Fibroblast of skin of back (primary cell): Measurements from ENCODE around the gene ME3.
"Not testable (repeated sequence)": the region's sequence is repeated elsewhere in the genome, so short reads cannot be mapped to it uniquely, and the experiment has no call there.

Source experiments
- DNase-seq: peaks from one replicate; pipeline ENCODE4 v3.0.0-alpha.2; 2013

Gene ME3

DNA sequence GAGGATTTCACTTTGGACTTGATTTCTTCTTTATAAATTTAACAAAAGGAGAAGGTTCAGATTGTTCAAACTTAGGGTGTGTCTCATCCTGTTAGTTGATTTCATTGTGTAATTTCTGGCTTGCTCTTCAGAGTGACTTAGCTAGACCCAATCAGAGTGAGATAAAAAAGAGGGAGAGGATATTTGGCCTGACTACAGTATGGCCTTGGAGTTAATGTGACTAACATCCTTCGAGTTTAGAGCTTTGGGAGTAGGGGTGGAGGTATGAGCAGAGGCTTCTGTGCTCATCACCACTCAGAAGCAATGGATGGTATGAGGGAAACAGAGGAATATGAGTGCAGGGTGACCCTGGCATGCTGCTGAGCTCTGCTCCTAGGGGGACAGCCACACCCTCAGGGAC, 114.2 kb downstream of the ME3 start:
- DNase-seq, result no peak

- no peak for DNase-seq
Observed at GRCh38 chr11:86555866-86556265, 116.5 kb downstream of the ME3 start.

DNA sequence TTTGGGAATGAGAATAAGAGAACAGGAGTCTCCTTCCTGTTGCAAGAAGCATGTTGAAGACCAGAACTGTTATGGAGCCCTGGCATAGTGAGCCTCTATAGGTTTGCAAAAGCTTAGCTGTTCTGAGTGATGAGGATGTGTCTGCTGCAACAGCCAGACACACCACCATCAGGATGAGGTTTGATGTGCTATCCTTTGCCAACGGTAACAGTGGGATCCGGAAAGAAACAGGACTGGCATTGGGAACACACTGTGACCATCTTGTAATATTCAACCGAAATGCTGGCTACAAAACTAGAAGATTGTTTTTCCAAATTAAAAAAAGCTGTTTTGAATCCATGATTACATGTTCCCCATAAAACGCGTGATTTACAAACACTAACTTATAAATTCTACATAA, 117.0 kb downstream of the ME3 start:
- no peak for DNase-seq

- no peak for DNase-seq
Observed at GRCh38 chr11:86553265-86553664, 119.2 kb downstream of the ME3 start.

- DNase-seq, result peak; percentile 93
Observed at GRCh38 chr11:86551288-86552092, 120.9 kb downstream of the ME3 start.

GRCh38 chr11:86550757-86551156, 121.7 kb downstream of the ME3 start:
- DNase-seq, result no peak

DNA sequence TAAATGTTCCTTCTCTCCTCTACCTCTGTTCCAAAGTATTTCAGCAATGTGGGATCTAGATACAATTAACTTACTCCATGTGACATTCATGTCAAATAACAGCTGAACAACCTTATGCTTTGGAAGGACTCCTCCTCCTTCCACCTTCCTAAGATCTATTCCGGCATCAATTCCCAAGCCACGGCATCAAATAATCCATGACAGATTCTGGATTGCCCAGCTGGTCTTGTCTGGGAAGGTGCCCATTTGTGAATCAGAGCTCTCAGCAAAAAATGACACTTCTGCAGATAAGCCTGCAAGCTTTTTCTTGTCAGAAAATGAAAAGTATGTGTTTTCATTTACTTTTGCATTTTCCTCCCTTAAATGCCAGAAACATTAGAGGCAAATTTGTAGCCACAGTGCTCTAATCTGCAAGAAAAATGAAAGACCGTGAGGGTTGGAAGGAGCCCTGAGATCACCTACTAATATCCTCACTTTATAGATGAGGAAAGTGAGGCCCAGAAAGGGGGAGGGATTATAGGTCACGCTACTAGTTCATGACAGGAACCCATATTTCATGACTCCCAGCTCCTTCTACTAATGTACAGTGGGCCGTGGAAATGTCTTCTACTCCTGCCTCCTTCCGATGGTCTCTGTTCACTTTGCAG, 124.0 kb downstream of the ME3 start:
- peak; percentile 68 for DNase-seq

DNA sequence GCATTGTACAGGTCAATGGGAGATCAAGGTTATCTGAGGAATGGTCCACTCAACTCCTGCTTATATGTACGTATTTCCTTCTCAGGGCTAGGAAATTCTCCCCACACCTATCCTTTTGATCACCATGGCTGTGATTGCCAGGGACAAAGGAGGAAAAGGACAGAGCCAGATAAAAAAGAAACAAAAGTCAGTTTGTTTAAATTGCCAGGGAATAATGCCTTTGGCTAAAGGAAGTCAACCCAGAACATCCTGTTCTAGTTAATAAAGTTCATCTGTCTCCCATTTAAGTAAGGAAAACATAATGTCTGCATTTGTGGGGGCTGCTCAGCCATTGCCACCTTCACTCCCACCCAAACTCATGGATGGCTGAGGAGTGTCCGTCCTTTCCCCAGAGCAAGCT, 124.7 kb downstream of the ME3 start:
- no peak for DNase-seq

- DNase-seq, result not testable (repeated sequence)
Observed at GRCh38 chr11:86541299-86541698, 131.1 kb downstream of the ME3 start.

GRCh38 chr11:86538223-86538548, 134.2 kb downstream of the ME3 start:
- DNase-seq, result no peak

GRCh38 chr11:86537541-86538222, 134.7 kb downstream of the ME3 start:
- DNase-seq, result peak; percentile 40

- no peak for DNase-seq
Observed at GRCh38 chr11:86535773-86536172, 136.6 kb downstream of the ME3 start.

DNA sequence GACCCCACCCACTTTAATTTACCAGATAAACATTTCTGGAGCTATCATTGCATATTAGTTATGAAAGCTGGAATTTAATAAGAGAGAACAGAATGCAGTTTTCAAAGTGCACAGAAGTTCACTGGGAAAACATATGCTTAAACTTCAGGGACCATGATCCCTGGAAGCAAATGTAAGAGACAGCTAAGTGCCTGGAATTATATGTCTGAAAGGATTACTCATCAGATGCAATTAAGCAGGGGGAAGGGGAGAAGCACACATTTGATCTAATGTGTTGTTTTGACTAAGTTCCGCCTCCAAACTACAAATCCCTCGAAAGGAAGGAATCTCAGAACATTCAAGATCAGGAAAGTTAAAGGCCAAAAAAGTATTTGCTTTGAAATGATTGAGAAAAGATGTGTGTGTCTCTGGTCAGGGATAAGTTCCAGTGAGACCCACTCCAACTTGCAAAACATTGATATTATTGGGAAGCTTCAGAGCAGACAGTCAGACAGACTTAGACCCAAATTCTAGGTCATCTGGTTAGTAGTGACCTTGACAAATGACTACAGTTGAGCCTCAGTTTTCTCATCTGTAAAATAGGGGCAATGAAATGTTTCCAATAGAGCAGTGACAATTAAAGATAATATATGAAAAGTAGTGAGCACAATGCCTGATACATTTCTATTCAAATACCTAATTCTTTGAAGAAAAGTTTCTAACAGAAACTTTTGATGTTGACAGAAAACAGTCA, 147.6 kb downstream of the ME3 start:
- peak; percentile 86 for DNase-seq

GRCh38 chr11:86523738-86524619, 148.4 kb downstream of the ME3 start:
- peak; percentile 98 for DNase-seq

DNA sequence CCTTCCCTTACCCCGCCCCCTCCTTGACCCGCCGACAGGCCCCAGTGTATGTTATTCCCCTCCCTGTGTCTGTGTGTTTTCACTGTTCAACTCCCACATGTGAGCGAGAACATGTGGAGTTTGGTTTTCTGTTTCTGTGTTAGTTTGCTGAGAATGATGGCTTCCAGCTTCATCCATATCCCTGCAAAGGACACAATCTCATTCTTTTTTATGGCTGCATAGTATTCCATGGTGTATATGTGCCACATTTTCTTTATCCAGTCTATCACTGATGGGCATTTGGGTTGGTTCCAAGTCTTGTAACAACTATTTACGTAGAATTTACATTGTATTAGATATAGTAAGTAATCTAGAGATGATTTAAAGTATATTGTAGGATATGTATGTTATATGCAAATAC, 149.9 kb downstream of the ME3 start:
- DNase-seq, result not testable (repeated sequence)

DNA sequence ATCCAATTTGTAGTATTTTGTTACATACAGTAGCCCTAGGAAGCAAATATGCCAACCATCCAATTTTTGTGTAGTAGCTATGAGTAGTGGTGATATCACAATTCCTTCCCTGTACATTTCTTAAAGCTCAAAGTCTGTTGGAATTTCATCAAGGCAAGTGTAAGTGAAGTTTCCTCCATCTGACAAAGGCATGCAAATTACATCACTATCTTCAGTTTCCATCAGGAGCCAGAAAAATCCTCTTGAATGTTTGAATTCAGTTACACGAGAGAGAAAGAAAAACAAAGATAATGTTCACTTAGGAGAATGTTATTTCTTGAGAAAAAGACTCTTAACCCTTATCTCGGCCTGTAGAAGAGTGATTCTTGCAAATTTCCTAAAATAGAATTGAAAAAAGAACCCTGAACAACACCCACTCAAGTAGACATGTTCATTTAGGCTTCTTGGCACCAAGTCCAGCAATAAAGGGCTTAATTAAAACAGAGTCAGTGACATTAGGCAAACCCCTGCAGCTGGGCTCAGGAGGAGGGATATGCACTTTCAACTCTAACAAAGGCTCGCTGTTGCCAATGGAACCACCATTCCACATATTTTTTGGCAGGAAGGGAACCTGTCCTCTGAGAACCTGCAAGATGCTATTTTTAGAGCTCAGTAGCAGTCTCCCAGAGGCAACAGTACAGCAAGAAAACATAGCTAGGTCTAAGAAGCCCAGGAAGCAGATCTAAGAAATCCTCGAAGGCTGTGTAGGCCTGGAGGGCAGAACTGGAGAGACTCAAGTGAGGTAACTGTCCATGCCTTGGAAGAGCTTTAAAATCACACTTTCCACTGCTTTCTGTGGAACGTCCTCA, 153.1 kb downstream of the ME3 start:
- peak; percentile 98 for DNase-seq

GRCh38 chr11:86518211-86518610, 154.2 kb downstream of the ME3 start:
- no peak for DNase-seq

DNA sequence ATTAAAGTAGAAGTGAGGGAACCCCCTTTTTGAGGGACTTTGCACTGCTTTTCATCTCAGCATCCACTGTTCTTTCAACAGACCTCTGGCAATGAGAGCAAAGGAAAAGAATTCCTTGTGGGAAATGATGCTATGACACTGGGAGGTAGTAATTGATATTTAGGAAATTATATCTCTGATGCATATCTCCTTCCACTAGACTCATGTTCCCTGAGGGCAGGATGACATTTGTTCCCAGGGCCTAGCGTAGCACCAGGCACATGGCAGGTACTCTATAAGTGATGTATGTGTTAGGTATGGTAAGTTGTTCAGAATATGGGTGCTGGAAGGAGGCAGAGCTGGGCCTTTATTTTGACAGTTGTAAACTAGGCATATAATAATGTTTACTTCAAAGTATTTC, 154.9 kb downstream of the ME3 start:
- DNase-seq, result no peak

DNA sequence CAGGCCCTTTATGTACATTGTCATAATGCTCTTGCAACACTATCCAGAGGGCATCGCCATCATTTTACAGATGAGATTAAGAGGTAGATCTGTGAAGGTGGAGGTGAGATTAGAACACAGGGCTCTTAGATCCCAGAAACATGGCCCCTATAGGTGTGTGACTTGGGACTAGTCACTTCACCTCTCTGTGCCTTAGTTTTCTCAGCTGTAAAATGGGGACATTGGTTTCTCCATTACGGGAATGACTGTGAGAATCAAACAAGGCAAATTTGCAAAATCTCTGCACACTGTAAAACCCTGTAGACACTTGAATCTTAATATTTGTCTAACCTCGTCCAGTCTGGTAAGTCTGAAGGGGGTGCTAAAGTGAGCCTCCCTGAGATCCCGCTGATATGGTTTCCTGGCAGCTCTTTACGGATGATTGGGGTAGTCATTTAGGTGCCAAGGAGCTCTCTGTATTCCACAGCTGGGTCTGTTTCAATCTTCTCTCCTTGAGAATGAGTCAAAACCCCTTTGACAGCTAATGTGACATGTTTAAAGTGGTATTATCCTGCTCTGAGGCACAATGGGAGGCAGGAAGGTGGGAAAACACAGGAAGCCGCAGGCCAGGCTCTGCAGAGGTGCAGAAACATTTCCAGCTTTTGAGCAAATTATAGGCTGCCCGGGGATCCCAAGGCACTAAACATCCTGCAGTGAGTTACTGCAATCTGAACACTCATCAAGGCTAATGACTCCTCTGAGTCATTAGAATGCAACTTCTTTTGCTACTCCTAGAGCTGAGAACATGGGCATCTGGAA, 156.9 kb downstream of the ME3 start:
- DNase-seq, result peak; percentile 90

GRCh38 chr11:86514453-86514852, 158.0 kb downstream of the ME3 start:
- no peak for DNase-seq
